SH-SY5Y (cell line): ENCODE measurements around the gene CYP21A2.

Experiments
- GATA2 ChIP-seq: IDR thresholded peaks from 2 replicates; pipeline ENCODE4 v1.6.1; 2011; ENCODE audit warnings: mild to moderate bottlenecking, low read depth, low read length
- GATA3 ChIP-seq: IDR thresholded peaks from 2 replicates; pipeline ENCODE4 v1.6.1; 2011; ENCODE audit warnings: low read depth, mild to moderate bottlenecking, low read length, moderate library complexity

DNA sequence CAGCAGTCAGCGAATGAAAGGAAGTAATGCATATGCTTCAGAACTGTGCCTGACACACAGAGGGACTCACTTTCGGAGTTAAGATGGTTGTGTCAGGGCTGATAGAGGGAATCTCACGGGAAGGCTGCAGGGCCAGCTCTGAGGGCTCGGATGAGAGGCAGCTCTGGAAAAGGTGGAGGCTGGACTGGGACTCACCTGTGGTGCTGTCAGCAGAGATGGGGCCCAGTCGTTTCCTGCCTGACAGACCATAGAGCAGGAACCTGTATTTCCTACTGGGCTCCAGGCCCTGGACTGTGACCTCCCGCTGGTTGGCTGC, 9.3 kb downstream of the CYP21A2 start:
- TF ChIP-seq GATA2 (no peak), GATA3 (no peak)
